Measurements from ENCODE around the gene MAP3K14.

- TF ChIP-seq POLR2A (IDR thresholded peaks at IDR 0.05; ENCODE audit: low read depth, low read length): no peak
- no peak for TF ChIP-seq TAF1 (IDR thresholded peaks at IDR 0.05; ENCODE audit: borderline replicate concordance, low read depth, low read length)
- TF ChIP-seq POLR2AphosphoS5 (IDR thresholded peaks at IDR 0.05; ENCODE audit: low read depth, low read length): no peak
Measured at GRCh38 chr17:45294506-45294905, 22.3 kb downstream of the MAP3K14 start.

Measured in GM12892 (cell line).